Panc1 (cell line): ENCODE results near the gene SUFU.

Experiments used
- CTCF ChIP-seq: fragments of 450-650 bp; IDR thresholded peaks from 2 replicates; pipeline ENCODE4 v1.5.1; 2017; ENCODE audit warnings: mild to moderate bottlenecking
- POLR2AphosphoS5 ChIP-seq: IDR thresholded peaks from 2 replicates; pipeline ENCODE4 v1.6.1; 2012; ENCODE audit warnings: mild to moderate bottlenecking, low read depth, low read length, moderate library complexity
- SIN3A ChIP-seq: IDR thresholded peaks from 2 replicates; pipeline ENCODE4 v1.6.1; 2012; ENCODE audit warnings: low read depth, mild to moderate bottlenecking, low read length, moderate library complexity, borderline replicate concordance; ENCODE audit not compliant: insufficient read depth
- TCF7L2 ChIP-seq: IDR thresholded peaks from 2 replicates; pipeline ENCODE4 v1.6.1; 2011; ENCODE audit warnings: mild to moderate bottlenecking, low read depth, low read length, inconsistent platforms
- TF ChIP-seq, protein P1 (sequence below), 2 experiments: IDR thresholded peaks; 2 replicates each; pipeline ENCODE4 v1.6.1; 2011 to 2012; ENCODE audit warnings: low read depth in 2 of 2, control low read depth in 1 of 2, low read length in 1 of 2, mild to moderate bottlenecking in 1 of 2, moderate library complexity in 1 of 2; ENCODE audit not compliant: insufficient read depth in 1 of 2

DNA sequence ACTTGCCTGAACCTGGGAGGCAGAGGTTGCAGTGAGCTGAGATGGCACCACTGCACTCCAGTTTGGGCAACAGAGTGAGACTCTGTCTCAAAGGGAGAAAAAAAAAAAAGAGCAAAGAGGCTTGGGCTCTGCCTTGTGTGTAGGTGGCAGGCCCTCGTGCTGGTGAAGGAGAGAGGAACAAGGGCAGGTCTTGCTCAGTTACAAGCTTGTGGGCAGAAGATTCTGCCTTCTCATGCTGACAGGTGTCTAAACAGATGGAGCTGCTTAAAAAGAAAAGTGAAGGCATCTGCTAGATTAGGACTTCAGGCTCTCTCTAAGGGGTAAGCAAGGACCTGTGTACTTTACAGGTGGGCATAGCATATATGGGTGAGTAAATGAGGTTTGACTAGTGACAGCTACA is 75.0 kb downstream of the SUFU start:
- TF ChIP-seq CTCF, result no peak
- no peak for TF ChIP-seq POLR2AphosphoS5
- TF ChIP-seq TCF7L2, result no peak
- TF ChIP-seq SIN3A, result no peak
- TF ChIP-seq, protein P1, sequence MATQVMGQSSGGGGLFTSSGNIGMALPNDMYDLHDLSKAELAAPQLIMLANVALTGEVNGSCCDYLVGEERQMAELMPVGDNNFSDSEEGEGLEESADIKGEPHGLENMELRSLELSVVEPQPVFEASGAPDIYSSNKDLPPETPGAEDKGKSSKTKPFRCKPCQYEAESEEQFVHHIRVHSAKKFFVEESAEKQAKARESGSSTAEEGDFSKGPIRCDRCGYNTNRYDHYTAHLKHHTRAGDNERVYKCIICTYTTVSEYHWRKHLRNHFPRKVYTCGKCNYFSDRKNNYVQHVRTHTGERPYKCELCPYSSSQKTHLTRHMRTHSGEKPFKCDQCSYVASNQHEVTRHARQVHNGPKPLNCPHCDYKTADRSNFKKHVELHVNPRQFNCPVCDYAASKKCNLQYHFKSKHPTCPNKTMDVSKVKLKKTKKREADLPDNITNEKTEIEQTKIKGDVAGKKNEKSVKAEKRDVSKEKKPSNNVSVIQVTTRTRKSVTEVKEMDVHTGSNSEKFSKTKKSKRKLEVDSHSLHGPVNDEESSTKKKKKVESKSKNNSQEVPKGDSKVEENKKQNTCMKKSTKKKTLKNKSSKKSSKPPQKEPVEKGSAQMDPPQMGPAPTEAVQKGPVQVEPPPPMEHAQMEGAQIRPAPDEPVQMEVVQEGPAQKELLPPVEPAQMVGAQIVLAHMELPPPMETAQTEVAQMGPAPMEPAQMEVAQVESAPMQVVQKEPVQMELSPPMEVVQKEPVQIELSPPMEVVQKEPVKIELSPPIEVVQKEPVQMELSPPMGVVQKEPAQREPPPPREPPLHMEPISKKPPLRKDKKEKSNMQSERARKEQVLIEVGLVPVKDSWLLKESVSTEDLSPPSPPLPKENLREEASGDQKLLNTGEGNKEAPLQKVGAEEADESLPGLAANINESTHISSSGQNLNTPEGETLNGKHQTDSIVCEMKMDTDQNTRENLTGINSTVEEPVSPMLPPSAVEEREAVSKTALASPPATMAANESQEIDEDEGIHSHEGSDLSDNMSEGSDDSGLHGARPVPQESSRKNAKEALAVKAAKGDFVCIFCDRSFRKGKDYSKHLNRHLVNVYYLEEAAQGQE (IDR thresholded peaks at IDR 0.05; ENCODE audit: insufficient read depth in 1 of 2, low read depth in 2 of 2, low read length in 1 of 2), result no peak
